GM12873 (cell line): Measurements from ENCODE around the gene NCKAP5L.

ENCODE experiments used
- TF ChIP-seq, protein P1 (sequence below): IDR thresholded peaks from 2 replicates; pipeline ENCODE4 v1.5.1; 2012; ENCODE audit warnings: low read depth, mild to moderate bottlenecking, moderate library complexity, low read length, control low read depth; ENCODE audit not compliant: insufficient read depth; ENCODE audit errors: missing control alignments

NCKAP5L gene

GRCh38 chr12:49825360-49825970 is 2.7 kb downstream of the NCKAP5L start:
- TF ChIP-seq, protein P1, sequence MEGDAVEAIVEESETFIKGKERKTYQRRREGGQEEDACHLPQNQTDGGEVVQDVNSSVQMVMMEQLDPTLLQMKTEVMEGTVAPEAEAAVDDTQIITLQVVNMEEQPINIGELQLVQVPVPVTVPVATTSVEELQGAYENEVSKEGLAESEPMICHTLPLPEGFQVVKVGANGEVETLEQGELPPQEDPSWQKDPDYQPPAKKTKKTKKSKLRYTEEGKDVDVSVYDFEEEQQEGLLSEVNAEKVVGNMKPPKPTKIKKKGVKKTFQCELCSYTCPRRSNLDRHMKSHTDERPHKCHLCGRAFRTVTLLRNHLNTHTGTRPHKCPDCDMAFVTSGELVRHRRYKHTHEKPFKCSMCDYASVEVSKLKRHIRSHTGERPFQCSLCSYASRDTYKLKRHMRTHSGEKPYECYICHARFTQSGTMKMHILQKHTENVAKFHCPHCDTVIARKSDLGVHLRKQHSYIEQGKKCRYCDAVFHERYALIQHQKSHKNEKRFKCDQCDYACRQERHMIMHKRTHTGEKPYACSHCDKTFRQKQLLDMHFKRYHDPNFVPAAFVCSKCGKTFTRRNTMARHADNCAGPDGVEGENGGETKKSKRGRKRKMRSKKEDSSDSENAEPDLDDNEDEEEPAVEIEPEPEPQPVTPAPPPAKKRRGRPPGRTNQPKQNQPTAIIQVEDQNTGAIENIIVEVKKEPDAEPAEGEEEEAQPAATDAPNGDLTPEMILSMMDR = no peak

DNA sequence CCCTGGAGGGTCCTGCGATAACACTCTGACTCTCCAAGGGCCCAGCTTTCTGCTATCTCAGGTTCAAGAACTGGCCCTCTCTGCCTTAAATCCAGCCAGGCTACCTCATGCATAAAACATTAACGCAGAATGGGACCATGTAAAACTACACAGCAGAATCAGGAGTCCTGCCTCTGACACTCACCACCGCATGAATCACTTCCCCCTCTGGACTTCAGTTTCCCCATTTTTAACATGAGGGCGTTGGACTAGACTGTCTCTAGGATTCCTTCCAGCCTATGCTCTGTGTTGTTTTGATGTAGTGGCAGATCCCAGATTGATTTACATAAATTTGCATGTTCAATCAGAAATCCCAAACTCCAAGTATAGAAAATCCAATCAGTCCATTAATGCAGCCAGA is 3.3 kb downstream of the NCKAP5L start:
- TF ChIP-seq, protein P1 = no peak

DNA sequence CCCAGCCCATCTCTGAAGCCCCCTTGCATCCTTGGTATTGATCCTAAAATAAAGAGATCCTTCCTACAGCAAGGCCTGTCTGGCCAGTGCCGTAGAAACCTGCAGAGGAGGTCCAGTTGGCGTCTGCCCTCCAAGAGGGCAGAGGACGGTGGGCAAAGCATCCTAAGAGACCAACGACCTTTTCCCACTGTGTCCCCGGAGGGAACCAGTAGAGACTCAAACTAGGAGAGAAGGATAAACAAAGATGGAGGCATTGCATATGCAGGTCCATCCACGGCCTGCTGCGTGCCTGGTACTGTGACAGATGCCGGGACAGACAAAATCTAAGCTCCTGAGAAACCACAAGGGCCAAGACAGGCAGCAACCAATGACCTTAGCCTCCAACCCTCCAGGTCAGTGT is 3.8 kb downstream of the NCKAP5L start:
- TF ChIP-seq, protein P1 = no peak

DNA sequence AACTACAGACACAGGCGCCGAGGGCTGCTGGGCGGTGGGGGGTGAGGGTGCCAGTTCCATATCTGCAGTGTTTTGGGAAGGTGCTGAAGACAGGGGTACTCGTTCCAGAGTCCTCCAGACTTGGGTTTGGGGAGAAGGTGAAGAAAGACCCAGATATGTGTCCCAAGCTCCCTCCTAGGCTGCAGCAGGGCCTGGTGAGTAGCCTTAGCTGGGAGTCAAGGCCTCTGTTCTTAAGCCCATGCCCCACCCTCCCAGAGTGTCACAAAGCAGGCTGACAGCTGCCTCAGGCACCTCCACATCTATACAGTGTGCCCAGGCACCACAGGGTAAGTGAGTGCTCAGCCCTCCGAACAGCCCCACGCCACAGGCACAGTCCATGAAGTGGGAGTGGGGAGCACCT is 4.3 kb downstream of the NCKAP5L start:
- TF ChIP-seq, protein P1 = no peak

GRCh38 chr12:49823350-49823749 is 4.9 kb downstream of the NCKAP5L start:
- TF ChIP-seq, protein P1 = no peak

DNA sequence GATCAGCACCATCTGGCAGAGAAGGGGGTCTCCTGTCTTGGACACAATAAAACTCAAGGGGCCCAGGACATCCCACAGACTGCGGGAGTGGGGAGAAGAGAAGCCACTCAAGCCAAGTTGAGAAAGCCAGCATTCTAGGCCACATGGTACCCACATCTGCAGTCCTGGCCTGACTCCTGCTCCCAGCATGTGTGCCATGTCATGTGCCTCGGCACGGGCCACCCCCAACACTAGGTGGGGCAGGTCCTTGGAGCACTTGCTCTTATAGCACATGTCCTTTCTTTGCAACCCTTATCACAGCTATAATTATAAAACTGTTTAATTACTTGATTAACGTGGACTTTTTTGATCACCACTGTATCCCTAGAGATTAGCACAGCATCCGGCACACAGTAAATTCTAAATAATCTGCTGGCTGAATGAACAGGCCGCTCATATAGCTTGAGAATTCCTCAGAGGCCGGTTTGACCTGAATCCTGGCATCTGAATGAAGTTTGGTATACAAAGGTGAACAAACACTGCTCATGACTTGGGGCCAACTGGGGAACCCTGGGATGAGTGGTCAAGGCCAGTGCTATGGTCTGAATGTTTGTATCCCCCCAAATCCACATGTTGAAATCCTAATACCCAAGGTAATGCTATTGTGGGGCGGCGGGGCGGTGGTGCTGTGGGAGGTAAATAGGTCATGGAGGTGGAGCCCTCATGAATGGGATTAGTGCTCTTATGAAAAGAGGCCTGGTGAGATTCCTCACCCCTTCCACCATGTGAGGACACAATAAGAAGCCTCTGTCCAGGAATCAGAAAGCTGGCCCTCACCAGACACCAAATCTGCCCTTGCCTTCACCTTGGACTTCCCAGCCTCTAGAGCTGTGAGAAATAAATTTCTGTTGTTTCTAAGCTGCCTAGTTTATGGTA is 6.6 kb downstream of the NCKAP5L start:
- TF ChIP-seq, protein P1 = no peak

- TF ChIP-seq, protein P1 = no peak
These were observed 8.4 kb downstream of the NCKAP5L start for GRCh38 chr12:49819786-49820185.
